Measurements from ENCODE around the gene GRK5.
"Not testable (repeated sequence)": the region's sequence is repeated elsewhere in the genome, so short reads cannot be mapped to it uniquely, and the experiment has no call there.

The GRK5 gene

DNA sequence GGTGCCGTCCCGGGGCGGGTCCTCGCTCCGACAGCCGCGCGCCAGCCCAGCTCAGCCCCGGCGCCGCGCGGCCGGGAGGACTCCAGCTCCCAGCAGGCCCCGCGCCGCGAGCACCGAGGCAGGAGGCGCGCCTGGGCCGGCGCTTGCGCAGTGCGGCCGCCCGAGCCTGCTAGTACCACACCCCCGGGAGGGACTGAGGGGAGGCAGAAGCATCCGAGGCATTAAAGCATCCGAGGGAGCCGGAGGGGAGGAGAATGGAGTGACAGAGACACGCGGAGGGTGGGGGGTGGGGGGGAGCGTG, at the start of gene GRK5:
GRK5 (plus strand) TSS at position 206 of the 301 bp plus-strand sequence. CDS start 347 bp downstream, outside the sequence.
- peak; percentile 98 for DNase-seq (ENCODE audit: low spot score)

DNA sequence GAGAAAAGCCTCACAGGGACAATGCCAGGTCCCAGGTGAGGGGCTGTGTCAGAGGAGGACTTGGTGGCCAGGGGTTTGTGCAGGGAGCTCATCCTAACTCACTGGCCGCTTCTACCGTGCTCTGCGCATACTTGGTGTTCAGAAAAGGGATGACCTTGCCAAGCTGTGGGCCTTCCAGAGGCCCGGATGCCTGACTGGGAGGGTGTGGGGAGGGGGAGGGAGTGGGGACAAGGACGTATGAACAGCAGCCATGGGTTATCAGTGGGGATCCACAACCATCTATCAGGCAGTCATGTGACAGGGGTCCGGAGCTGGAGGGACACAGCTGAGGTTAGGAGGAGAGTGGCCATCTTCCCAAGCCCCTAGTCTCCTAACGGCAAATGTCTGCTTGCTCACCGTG, 48.0 kb upstream of the GRK5 start:
- DNase-seq (ENCODE audit: low spot score) = no peak

GRCh38 chr10:119161680-119162451, 45.5 kb upstream of the GRK5 start:
- DNase-seq (ENCODE audit: low spot score) = no peak

- no peak for DNase-seq (ENCODE audit: low spot score)
Observed at GRCh38 chr10:119162452-119163092, 44.8 kb upstream of the GRK5 start.

DNA sequence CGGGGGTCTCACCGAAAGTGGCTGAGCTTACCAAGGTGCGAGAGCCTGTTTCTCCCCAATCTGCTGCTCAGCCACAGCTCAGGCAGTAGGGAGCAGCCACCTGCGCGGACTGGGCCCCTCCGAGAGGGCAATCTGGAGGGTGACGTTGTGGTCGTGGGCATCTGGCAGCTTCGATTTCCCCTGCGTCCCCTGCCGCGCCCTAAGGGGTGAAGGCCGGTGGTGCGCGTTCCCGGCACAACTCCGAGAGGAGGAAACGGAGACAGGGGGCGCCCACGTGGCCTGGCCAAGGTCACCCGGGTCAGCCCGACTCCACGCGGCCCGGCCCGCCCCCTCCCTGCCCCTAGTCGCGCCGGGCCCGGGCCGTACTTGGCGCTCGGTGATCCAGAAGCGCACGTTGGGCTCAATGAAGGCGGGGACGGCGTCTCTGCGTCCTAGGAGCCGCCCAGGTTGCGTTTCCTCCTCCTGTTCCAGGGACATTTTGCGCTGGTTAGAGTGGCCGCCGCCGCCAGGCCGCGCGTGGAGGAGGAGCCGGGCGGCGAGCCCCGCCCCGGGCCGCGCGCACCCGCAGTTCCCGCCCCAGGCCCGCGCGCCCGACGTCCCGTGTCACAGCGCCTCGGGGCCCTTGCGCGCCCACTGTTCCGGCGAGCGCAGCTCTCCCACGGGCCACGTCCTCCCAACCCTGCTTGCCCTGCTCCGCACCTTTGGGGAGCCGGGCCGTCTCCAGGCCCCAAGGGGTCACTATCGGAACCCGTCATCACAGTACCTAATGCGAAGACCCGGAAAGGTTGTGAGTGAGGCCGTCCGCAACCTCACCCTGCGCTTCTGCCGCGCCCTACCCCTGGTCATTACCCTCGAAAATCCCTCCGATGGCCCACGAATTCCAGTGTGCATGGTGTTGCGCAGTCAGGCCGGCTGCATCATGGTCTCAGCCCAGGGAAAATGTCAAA, 41.9 kb upstream of the GRK5 start, which contains the start of gene SFXN4:
SFXN4 (minus strand) TSS at position 544 of the 947 bp plus-strand sequence; CDS start at position 477, 67 bp downstream.
- peak; percentile 74 for DNase-seq (ENCODE audit: low spot score)

DNA sequence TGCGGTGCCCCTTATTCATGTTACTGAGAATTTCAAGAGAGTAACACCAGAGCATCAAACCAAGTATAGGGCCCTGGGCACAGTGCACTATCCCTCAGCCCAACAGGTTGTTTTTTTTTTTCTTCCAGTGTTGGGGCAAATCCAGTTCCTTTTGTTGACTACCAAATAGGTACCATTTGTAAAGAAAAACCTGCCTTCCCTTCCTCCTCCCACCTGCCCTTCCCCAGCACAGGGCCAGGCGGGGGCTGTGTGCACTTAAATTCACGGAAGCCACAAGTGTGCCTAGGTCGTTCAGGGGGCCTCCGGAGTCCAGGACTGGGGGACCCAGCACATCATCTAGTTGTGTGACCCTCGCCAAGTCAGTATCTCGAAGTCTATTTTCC, 41.3 kb upstream of the GRK5 start:
- DNase-seq (ENCODE audit: low spot score) = no peak

DNA sequence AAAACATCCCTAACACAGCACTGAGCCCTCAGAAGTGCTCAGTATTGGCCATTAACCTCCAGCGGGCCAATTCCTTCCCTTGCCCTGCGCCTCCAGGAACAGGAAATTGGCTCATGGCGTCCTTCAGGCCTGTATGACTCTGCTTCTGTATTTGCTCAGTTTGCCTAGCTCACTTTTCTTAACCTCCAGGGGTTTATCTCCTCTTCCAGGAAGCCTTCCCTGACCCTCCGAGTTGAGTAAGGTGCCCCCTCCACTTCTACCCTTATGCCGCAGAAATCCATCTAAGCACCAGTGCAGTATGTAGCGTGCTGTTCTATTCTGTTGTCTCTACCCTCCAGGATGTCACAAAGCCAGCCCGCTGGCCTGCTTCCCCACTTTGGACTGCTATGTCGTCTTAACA, 40.8 kb upstream of the GRK5 start:
- DNase-seq (ENCODE audit: low spot score) = no peak

DNA sequence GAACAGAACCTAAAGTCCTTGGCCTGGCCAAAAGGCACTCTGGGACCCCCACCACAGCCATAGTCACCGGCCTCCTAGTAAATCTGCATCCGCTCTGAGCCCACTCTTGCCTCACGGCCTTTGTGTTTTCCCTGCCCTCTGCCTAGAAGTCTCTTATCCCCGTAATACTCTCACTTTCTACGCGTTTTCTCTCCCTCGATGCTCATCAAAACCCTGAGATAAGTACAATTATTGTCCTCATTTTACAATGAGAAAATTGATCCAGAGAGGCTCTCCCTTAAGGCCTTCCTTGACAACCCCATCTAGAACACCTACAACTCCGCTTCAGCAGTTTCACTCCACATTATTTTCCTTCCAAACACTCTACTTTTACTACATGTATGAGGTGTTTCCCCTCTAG, 40.3 kb upstream of the GRK5 start:
- DNase-seq (ENCODE audit: low spot score) = no peak

- no peak for DNase-seq (ENCODE audit: low spot score)
Observed at GRCh38 chr10:119174109-119174508, 33.3 kb upstream of the GRK5 start.

DNA sequence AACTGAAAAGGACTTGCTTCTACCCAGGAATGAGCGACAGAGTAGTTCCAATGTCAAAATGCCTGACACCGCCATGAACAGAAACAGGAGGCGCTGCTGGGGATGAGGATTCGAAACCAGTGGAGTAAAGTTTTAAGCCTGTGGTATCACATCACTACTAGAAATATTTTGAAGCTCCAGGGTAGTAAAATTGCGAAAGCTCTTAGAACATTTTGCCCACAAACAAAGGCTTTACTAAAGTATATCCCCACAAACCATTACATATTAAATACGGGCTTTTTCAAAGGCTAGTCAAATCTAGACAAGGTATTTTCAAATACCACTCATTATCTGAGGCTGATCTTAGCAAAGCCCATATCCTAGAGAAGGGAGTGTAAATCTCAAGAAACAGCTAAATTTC, 31.2 kb upstream of the GRK5 start:
- no peak for DNase-seq (ENCODE audit: low spot score)

DNA sequence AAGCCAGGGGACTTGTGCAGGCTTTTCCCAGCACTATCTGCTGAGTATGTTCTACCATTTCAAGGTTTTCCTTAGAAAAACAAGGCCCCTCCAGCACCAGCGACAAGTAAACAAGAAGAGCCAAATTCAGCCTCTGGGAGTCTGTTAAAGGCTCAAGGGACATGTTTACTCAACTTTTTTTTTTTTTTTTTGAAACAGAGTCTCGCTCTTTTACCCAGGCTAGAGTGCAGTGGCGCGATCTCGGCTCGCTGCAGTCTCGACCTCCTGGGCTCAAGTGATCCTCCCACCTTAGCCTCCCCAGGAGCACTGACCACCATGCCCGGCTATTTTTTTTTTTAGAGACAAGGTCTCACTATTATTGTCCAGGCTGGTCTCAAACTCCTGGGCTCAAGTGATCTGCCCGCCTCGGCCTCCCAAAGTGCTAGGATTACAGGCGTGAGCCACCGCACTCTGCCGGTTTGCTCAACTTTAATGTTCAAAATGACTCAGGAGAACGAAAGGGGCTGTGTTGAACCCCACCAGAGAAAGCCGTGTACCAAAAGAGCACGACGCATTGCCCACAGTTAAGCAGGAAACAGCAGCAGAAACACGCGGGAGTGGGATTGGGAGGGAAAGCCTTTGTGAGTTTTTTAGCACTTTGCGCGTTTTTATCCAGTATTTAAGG, 29.5 kb upstream of the GRK5 start:
- DNase-seq (ENCODE audit: low spot score) = no peak

- peak; percentile 90 for DNase-seq (ENCODE audit: low spot score)
Observed at GRCh38 chr10:119178372-119179119, 28.8 kb upstream of the GRK5 start, which contains the start of gene PRDX3. PRDX3 (minus strand) TSS chr10:119178812; CDS start chr10:119178790, 22 bp downstream.

- DNase-seq (ENCODE audit: low spot score) = not testable (repeated sequence)
Observed at GRCh38 chr10:119180850-119181400, 26.4 kb upstream of the GRK5 start.

DNA sequence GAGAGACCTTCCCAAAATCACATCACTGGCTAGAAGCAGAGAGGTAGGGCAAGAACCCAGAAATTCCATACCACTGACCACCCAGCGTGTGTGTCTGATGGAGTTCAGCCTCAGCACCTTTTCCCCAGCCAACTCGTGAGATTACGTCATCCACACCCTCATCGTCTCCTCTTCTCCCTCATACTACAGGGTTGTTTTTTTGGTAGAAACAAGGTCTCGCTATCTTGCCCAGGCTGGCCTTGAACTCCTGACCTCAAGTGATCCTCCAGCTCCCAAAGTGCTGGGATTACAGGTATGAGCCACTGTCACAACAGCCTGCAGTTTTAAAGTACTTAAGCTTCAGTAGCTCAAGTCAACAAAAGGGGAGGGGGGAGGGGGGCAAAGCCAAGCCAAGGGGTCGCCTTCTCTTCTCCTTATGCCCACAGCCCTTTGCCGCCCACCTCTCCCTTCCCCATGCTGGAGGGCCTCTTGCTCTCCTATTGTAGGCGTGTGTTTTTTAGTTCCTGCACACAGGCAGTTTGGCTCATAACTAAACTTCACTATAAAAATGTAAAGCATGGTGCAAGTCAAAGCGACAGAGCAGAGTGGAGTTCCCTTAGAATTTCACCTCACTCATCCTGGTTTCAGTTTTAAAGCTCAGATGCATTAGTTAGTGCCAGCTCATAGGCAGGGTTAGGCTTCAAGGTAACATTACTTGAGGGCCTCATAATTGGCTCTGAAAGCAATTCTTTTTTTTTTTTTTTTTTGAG, 23.5 kb upstream of the GRK5 start:
- DNase-seq (ENCODE audit: low spot score) = no peak

DNA sequence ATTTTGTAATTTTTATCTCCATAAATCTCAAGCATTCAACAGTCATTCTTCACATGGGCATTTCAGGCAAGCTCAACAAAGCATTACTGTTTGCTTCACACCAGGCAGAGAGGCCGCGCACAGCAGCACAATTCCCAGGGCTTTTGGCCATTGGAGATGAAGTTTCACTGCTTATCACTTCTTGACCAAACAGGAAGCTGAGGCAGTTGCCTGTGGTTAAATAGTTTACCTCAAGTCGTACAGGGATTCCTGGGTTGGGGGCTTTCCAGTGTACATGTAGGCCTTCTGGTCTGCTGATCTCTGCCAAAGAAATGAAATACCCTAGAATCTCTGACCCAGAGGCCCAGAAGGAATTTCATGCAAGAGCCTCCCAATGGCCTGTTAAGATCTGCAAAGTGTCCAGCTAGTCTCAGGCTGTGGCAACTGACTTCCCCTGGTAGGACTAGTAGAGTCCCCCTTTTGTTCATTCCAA, 17.5 kb upstream of the GRK5 start:
- no peak for DNase-seq (ENCODE audit: low spot score)

DNA sequence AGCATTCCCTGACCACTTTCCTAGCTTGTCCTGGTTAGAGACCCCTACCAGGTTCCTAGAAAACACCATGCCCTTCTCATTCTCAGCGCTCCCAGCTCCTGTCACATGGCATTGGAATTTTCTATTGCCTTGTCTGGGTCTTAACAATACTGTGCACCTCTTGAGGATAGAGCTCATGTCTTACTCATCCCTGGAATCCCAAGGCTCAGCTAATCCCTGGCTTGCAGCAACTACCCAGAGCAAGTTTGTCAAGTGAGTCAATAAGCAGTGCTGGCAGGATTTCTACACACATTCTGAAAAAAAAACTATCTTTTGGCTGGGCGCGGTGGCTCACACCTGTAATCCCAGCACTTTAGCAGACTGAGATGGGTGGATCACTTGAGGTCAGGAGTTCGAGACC, 17.0 kb upstream of the GRK5 start:
- DNase-seq (ENCODE audit: low spot score) = no peak

GRCh38 chr10:119190954-119191785, 16.2 kb upstream of the GRK5 start:
- DNase-seq (ENCODE audit: low spot score) = no peak

DNA sequence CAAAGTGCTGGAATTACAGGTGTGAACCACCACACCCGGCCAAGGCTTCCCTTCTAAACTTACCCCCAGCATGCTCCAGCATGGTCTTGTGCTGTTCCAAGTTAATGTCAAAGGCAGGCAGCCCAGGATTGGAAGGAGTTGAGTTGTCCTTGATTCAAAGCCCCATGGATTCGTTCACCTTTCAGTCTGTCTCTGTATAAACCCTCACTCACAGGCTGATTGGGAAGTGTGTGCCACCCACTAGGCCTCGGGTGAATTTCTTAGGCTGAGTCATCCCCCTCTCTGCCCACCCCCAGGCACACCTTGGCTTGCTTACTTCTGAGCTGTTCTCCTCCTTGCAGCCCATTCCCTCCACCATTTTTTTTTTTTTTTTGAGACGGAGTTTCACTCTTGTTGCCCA, 15.5 kb upstream of the GRK5 start:
- no peak for DNase-seq (ENCODE audit: low spot score)

DNA sequence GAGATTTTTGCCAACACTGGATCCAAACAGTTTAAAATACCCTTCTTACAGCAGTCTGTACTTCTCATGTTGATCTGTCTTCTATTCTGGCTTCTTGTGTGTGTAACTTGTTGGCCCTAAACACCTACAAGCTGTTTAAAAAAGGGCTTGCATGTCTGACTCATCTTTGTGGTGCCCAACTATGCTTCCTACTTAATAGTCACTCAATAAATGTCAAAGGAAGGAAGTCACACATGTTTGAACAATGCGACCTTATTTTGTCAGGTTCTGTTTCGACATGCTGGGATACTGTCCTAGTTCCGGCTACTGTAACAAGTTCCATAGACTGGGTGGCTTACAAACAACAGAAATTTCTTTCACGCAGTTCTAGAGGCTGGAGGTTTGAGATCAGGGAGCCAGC, 9.4 kb upstream of the GRK5 start:
- DNase-seq (ENCODE audit: low spot score) = no peak

All from CD4-positive, alpha-beta T cell treated with Interleukin-6 at 100 ng/mL for 8 hours (primary cell).